Left ventricle myocardium inferior (tissue), 1 donor: ENCODE data around the gene CKMT1A. TPM values are rescaled to one million over a fixed set of nuclear protein-coding genes. Genes with fewer than 3 reads are reported as not detected.
"Not testable (repeated sequence)": the region's sequence is repeated elsewhere in the genome, so short reads cannot be mapped to it uniquely, and the experiment has no call there.

Experiments used
- DNase-seq: peaks from one replicate; pipeline ENCODE4 v3.0.0-alpha.2; 2020
- H3K27ac ChIP-seq: fragments of 200-600 bp; replicated peaks from 2 replicates; pipeline ENCODE4 v1.8.0; 2021
- H3K27me3 ChIP-seq: fragments of 200-600 bp; 2 replicates; pipeline ENCODE4 v1.8.0; 2021; ENCODE audit warnings: low read depth
- H3K36me3 ChIP-seq: fragments of 200-600 bp; 2 replicates; pipeline ENCODE4 v1.8.0; 2021
- H3K4me1 ChIP-seq: fragments of 200-600 bp; 2 replicates; pipeline ENCODE4 v1.8.0; 2021
- H3K4me3 ChIP-seq: fragments of 200-600 bp; 2 replicates; pipeline ENCODE4 v1.8.0; 2021; ENCODE audit warnings: mild to moderate bottlenecking, moderate library complexity
- H3K9me3 ChIP-seq: fragments of 200-600 bp; replicated peaks from 2 replicates; pipeline ENCODE4 v1.8.0; 2021
- CTCF ChIP-seq: fragments of 200-600 bp; IDR thresholded peaks from 2 replicates; pipeline ENCODE4 v1.8.0; 2021; ENCODE audit warnings: antibody characterized with exemption, mild to moderate bottlenecking, borderline replicate concordance
- intact Hi-C: fragments of 100-400 bp; cut with micrococcal nuclease; formaldehyde crosslinking; loops from one replicate; pipeline ENCODE4 v1.11.0; 2022
- total RNA-seq: library from RNA; stranded (reverse); fragmentation: NEBNext Ultra II Directional; extraction: Animal tissue kit (Norgen Biotek cat#: 25700); gene quantifications from one replicate; pipeline ENCODE4 v1.2.1, GENCODE V29; 2021
- donor health status: DM: no; HTN: yes; CAD: no; lungs with severe emphysema.

The CKMT1A gene
- total RNA-seq, 1 donor from 2014 or later = not detected

- DNase-seq = peak; percentile 94
- H3K9me3 ChIP-seq, H3K27me3 ChIP-seq, H3K36me3 ChIP-seq, intact Hi-C loops: not testable (repeated sequence)
- H3K4me1 ChIP-seq = peaks cover 58% of the 10 kb centered on the region
- H3K4me3 ChIP-seq = peak within 1 kb of the TSS; percentile 88
- peak within 1 kb of the TSS; percentile 94 for H3K27ac ChIP-seq
- TF ChIP-seq CTCF = peak; percentile 30
These were observed 52.7 kb downstream of the CKMT1A start, which contains the start of gene PDIA3 for GRCh38 chr15:43746245-43746902. Gene PDIA3 (plus strand): TSS chr15:43746438. CDS start chr15:43746540, 102 bp downstream.

GRCh38 chr15:43746903-43747309 lies 53.2 kb downstream of the CKMT1A start:
- intact Hi-C loops, H3K27me3 ChIP-seq, DNase-seq, H3K9me3 ChIP-seq, H3K36me3 ChIP-seq: not testable (repeated sequence)
- Histone ChIP-seq H3K4me1 (peaks cover 63% of the 10 kb centered on the region), H3K4me3 (peak overlapping the region; percentile 88), H3K27ac (peak overlapping the region; percentile 94)

- no peak for TF ChIP-seq CTCF
- no peak for DNase-seq
- Histone ChIP-seq H3K4me3 (peak overlapping the region; percentile 88), H3K27me3 (no peaks in the 10 kb centered on the region), H3K4me1 (peaks cover 77% of the 10 kb centered on the region), H3K36me3 (peaks cover 6% of the 10 kb centered on the region), H3K9me3 (no peaks in the 10 kb centered on the region), H3K27ac (peak overlapping the region; percentile 2)
- intact Hi-C loops = no loop called here
These were observed 54.7 kb downstream of the CKMT1A start for GRCh38 chr15:43748376-43748775.

Other genes starting within 250 kb of the CKMT1A start
- gene TP53BP1, start 200.7 kb upstream of the CKMT1A start, total RNA-seq = 28.6 TPM
- gene MAP1A, start 176.3 kb upstream of the CKMT1A start, total RNA-seq = 56.0 TPM
- gene PPIP5K1, start 103.7 kb upstream of the CKMT1A start, total RNA-seq = 12.8 TPM
- not detected for gene CKMT1B, start 99.8 kb upstream of the CKMT1A start, total RNA-seq
- gene STRC, start 75.1 kb upstream of the CKMT1A start, total RNA-seq = not detected
- gene CATSPER2, start 45.0 kb upstream of the CKMT1A start, total RNA-seq = 1.2 TPM
- 154 TPM for gene PDIA3, start 52.6 kb downstream of the CKMT1A start, total RNA-seq
- 0.82 TPM for gene ELL3, start 83.1 kb downstream of the CKMT1A start, total RNA-seq
- 900 TPM for gene SERF2, start 98.5 kb downstream of the CKMT1A start, total RNA-seq
- 0.44 TPM for gene SERINC4, start 106.4 kb downstream of the CKMT1A start, total RNA-seq
- 17.9 TPM for gene HYPK, start 106.7 kb downstream of the CKMT1A start, total RNA-seq
- 20.4 TPM for gene MFAP1, start 130.8 kb downstream of the CKMT1A start, total RNA-seq
- 1.8 TPM for gene WDR76, start 133.1 kb downstream of the CKMT1A start, total RNA-seq